HG02884 (cell line): ENCODE results near the gene LST1.
"Not testable (repeated sequence)": the region's sequence is repeated elsewhere in the genome, so short reads cannot be mapped to it uniquely, and the experiment has no call there.

Source experiments
- ATAC-seq: cut with Tn5 transposase; IDR thresholded peaks from one replicate; pipeline ENCODE4 v1.9.1; 2021; ENCODE audit warnings: mild to moderate bottlenecking, moderate library complexity; ENCODE audit not compliant: unreplicated experiment

The LST1 gene

DNA sequence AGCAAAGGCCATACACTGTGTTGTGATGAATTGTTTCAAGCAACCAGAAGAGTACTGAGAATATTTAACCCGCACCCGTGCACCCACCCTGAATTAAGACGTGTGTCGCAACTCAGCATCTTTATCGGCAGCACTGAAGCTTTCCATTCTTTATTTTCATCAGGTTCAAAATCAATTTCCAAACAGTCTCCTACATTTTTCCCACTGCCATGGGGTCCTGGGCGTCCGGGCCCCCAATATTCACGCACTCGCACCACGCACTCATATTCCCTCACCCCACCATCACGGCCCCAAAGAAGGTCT, 5.7 kb upstream of the LST1 start:
- no peak for ATAC-seq

DNA sequence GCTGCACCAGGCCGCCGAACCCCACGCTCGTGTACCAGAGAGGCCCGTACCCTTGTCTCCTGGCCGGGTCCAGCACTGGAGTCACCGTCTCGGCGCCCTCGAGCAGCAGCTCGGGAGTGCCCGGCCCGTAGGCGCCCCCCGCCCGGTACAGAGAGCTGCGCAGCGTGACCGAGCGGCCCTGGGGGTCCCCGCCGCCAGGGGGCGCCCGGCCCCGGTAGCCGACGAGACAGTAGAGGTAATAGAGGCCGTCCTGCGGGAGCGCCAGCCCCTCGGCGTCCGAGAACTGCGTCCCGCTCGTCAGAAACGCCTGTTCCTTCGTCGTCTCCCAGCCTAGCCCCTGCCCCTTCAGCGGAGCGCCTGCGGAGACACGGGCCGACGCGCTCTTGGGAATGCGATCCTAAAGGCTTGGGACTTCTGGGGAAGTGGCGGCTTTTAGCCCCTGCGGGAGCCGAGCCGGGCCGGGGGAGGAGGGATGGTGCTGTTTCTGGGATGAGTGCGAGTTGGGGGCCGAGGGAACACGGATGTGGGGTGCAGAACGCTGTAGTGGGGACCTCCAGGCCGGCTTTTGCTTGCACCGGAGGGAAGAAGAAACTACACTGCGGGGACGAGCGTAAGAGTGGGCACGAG, 5.2 kb upstream of the LST1 start:
- no peak for ATAC-seq

DNA sequence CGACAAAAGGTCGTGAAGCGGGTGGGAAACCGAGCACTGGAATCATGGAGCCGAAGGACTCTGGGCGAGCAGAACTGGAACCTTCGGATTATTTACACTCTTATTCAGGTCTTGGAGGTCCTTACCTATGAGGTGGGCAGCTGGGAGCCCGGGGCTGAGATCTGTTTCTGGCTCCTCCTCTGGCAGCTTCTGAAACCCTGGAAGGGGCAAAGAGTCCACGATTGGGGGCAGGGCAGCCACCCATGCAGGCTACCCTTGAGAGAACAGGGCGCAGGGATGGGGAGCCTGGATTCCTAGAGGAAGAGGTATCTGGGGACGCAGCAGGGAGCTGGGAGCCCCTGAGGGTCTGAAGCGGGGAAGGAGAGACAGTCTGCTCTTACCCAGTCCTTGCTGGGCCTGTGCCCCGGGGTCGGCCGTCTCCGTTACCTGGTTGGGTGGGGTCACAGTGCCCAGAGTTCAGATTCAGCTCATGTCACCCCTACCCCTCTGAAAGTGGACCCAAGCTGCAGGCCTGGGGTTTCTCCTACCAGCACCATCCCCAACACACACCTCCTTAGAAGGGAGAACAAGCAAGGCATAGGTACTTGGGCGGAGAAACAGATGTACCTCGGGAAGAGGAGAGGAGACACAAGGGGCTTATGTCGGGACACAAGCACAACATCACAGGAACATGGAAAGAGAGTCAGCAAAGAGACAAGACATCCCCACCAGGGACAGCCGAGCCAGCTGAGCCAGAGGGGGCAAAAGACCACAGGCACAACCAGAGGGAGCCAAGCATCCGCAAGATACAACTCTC, 4.4 kb upstream of the LST1 start:
- no peak for ATAC-seq

DNA sequence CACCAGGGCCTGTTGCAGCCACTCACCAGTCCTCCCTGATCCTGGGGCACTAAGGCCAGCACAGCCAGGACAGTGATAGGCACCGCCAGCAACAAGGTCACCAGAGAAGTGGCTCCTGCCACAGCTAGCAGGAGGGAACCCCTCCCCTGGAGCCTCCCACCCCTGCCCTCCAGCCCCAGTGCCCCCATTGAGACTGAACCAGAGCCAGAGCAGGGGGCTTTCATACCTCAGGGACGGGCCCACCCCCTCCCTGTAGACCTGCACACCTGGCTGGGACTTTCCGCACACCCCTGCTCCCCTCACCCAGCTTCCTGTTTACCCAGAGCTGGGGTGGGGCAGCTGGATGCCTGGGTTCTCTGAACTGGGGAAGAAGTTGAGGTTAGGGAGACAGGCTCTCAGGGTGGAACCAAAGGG, 3.8 kb upstream of the LST1 start, which contains the start of gene LTB:
Gene LTB, minus strand, starts transcription at position 195 of the 414 bp plus-strand sequence. Its CDS starts 7 bp downstream, at position 188.
- no peak for ATAC-seq

DNA sequence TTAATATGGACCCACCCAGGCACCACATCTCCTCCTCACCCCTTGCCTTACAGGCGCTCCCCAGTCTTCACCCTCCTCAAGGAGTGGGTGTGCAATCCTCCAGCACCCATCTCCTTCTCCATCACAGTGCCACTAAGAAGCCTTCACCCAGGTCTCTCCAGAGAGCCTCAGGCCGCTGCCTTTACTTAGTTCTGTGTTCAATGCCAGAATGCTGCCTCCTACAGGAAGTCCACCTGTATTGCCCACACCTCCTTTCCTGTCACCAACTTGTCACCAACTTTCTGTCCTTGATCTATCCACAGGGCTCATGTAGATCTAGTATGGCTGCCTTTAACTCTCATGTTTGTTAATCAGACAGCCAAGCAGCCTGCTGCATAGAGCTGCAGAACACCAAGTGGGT, 586 bp upstream of the LST1 start:
- no peak for ATAC-seq

DNA sequence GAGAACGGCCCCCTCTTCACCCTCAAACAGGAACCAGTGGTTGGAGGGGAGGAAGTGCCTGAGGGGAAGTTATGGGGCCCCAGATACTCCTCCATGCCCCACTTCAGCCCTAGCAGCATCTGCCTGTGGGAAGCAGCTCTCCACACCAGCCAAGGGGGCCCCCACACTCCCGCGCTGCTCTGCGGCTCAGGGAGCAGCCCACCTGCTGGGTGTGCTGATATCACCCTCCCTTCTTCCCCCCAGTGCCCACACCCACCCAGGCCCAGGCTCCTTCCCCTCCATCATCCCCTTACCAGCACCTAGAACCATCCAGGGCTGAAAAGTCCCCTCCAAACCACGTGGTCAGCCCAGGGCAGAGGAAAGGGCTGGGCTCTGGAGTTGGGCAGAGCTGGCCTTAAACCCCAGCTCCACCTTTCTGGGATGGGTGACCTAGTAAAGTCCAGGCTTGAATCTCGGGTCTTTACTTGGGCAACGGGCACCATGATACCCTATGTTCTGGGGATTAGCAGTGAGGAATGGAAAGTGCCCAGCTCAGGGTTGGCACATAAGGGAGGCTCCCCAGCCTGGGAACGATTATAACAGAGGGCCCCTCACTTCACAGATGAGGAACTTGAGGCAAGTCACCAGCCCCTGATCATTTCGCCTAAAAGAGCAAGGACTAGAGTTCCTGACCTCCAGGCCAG, 663 bp downstream of the LST1 start:
- ATAC-seq = no peak

DNA sequence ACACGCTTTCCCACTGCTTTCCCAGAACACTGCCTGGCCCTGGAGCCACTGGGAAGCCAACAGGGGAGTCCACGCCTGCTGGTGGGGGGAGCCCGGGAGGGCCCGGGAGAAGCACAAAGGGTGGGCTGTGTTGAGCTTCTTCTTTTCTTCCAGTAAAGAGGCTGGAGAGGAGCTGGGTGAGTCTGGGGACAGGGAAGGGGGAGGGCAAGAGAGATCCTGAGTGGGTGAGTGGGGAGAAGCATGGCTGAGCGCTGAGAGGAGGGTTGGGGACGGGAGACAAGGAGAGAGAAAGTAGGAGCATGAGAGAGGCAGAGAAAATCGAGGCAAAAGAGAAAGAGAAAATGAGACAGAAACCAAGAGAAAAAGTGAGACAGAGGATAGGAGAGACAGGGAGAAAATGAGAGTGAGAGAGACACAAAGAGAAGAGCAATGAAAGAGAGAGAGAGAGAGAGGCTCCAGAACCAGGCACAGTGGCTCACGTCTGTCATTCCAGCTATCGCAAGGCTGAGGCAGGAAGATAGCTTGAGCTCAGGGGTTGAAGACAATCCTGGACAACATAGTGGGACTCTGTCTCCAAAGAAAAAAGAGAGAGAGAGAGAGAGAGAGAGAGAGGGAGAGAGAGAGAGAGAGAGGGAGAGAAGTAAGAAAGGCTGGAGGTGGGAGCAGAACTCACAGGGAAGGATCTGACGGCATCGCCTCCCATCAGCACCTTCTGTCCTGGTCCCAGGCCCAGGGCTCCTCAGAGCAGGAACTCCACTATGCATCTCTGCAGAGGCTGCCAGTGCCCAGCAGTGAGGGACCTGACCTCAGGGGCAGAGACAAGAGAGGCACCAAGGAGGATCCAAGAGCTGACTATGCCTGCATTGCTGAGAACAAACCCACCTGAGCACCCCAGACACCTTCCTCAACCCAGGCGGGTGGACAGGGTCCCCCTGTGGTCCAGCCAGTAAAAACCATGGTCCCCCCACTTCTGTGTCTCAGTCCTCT, 2.0 kb downstream of the LST1 start:
- ATAC-seq = no peak

DNA sequence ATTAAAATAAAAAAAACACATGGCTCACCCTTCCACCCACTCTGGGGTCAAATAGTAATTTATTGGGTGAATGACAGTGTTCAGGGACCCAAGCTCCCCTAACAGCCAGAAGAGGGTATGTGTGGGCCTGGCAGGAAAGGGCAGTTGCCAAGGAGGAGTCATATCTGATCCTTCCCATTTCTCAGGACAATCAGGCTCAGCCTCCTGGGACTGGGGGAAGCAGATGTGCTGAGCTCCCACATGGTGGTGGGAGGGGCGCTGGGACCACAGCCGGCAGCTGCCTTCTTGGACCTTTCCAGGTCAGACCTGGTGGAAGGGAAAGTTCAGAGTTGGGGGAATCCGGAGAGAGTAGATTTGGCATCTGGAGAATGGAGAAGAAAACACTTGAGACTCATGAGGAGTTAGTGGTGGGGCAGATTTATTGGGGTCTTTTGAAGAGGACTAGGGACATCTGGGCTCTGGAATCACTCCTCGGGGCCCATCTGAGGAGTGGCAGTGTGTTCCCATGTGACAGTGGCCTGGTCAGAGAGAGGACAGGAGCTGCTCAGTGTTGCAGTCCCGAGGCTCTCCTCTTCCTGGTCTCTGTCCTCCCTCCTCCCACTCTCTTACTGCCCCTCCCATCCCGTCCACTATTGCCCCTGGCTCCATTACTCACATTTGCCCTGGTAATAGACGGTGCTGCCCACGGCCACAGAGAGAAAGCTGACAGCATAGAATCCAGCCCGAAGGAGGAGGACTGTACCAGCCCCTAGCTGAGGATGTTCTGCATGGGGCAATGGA, 3.0 kb downstream of the LST1 start:
- ATAC-seq = no peak

DNA sequence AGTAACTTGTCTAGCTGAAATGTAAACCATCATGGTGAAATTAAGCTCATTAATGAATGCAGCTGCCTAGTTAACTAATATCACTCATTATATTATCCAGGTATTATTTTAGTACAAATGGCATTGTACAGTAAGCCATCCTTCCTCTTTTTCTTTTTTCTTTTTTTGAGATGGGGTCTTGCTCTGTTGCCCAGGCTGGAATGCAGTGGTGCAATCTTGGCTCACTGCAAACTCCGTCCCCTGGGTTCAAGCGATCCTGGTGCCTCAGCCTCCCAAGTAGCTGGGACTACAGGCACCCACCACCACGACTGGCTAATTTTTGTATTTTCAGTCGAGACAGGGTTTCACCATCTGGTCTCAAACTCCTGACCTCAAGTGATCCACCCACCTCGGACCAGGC, 4.6 kb downstream of the LST1 start:
- not testable (repeated sequence) for ATAC-seq

DNA sequence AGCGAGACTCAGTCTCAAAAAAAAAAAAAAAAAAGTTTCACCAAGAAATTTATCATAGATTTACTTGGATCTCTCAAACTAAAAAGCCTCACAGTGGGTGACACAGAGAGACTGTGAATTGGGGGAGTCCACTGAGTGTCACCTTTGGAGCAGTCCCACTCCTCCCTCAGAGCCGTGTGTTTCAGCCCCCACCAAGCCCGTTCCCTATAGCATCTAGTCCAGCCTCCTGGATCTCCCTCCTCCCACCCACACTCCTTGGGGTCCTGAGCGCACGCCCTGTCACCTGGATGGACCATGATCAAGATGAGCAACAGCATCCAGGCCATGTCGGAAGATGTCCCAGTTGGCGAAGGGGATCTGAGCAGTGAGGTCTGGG, 6.3 kb downstream of the LST1 start:
- ATAC-seq = no peak

DNA sequence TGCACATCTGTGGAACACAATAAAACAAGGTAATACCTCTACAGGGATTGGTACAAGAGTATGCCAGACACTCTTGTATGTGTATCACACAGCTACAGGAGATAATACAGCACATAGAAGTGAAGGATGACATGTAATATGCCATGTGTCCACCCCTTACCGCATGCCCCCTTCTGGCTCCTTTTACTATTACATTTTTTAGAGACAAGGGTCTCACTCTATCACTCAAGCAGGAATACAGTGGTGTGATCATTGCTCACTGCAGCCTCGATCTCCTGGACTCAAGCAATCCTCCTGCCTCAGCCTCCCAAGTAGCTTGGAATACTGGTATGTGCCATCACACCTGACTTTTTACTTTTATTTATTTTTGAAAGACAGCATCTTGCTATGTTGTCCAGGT, 10.9 kb downstream of the LST1 start:
- no peak for ATAC-seq

DNA sequence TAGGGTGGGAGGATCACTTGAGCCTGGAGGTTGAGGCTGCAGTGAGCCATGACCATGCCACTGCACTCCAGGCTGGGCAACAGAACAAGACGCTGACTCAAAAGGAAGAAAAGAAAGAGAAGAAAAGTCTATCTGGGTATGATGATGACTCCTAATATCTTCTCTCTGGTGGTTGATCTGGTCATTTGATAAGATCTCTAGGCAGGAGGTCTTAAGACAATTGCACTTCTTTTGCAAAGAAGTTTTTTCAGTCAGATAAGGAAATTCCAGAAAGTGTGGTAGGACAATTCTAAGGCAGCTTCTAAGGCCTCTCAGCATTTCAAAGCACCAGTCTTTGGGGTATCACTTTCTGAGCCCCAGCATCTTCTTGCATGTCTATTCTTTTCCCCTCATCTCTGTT, 21.2 kb downstream of the LST1 start:
- ATAC-seq = no peak

DNA sequence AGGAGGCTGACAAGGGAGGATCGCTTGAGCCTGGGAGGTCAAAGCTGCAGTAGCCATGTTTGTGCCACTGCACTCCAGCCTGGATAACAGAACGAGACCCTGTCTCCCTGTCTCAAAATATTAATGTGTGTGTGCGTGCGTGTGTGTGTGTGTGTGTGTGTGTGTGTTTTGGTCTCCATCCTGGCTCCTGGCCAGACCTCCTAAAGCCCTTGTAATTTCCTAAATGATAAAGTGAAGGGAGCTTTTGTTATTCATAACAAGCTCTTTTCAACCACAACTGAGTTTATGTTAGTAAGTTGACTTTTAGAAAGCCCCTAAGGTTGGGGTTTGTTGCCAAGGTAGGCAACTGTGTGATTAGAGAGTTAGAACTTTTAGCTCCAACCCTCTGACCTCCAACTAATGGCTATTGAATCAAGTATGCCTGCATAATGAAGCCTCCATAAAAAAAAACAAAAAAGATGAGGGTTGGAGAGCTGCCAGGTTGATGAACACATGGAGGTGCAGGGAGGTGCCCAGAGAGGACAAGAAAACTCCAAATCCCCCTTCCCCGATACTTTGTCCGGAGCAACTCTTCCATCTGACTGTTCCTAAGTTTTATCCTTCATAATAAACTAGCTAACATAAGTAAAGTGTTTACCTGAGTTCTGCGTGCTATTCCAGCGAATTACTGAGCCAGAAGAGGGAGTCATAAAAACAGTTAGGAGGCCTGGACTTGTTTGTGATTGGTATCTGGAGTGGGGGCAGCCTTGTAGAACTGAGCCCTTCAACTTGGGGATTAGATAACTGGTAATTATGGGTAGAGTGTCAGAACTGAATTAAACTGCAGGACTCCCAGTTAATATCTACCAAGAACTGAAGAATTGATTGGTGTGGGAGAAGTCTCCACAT, 23.7 kb downstream of the LST1 start:
- ATAC-seq = no peak

DNA sequence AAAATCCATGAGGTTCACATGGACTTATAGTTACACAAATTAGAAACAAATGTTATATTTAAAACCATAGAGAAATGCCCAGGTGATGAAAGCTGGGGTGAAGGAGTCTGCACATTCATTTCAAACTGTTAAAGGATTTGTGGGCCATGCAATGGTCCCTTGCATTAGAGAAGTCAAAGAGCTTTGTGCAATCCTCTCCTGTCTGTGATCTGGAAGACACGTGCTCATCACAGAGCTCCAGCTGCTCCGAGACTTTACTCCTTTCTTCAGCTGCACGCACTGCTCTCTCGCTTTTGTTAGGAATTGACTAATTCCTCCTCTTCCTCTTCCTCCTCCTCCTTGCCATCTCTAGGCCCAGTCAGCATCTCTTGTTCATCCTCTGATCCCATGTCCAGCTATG, 24.9 kb downstream of the LST1 start:
- ATAC-seq = no peak

DNA sequence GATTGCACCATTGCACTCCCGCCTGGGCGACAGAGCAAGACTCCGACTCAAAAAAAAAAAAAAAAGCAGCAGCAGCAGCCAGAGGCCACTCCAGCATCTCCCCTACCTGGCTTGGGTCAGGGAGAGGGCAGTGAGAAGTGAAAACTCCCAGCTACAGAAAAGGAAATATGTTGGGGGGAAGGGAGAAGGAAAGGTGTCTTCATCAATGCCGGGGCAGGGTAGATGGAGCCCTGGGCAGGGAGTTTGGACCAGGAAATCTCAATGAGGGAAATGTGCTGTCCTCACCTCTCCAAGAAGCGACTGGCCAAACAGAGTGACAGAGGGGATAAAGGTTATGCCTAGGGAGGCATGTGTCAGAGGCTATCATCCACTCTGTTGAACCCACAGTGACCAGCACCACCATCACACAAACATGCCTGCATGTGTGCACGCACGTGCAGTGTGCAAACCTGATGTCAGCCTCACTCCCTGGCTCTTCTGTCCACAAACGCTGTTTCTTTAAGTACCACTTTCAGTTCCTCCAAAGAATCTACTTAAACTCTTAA, 28.1 kb downstream of the LST1 start:
- ATAC-seq = no peak

DNA sequence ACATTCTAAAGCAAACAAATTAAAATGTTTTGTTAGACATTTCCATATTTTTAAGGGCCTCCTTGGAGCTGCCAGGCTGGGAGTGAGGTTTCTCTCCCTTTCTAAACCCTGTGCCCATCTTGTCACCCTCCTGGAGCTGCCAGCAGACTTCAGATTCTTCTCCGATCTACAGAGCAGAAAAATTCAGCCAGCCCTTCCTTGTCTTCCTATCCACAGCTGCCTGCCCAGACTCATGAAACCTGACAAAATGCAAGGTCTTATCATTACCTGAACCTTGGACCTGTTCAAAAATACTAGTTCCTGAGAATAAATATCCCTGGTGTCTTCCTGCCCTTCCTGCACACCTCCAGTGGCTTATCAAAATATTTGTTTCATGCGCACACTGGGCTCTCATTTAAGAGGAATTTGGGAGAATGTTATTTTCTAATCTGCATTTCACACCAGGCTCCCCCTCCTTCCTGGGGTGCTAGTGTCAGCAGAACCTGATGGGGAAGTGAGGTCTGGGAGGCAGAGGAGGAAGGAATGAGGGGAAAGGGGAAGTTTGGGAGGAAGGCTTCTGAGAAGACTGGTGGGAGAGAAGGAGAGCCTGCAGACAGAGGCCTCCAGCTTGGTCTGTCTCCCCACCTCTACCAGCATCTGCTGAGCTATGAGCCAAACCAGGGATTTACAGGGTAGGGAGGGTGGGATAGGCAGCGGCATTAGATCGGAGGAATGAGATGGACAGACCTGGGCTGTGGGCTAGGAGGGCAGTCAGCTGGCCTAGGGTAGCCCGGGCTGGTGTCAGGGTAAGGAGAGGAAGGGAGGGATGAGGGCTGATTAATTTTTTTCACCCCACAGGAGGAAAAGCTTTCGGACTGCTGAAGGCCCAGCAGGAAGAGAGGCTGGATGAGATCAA, 28.9 kb downstream of the LST1 start, which contains the start of gene AIF1:
Gene AIF1, plus strand, starts transcription at position 551 of the 895 bp plus-strand sequence. Its CDS starts 96 bp downstream, at position 647.
- no peak for ATAC-seq

DNA sequence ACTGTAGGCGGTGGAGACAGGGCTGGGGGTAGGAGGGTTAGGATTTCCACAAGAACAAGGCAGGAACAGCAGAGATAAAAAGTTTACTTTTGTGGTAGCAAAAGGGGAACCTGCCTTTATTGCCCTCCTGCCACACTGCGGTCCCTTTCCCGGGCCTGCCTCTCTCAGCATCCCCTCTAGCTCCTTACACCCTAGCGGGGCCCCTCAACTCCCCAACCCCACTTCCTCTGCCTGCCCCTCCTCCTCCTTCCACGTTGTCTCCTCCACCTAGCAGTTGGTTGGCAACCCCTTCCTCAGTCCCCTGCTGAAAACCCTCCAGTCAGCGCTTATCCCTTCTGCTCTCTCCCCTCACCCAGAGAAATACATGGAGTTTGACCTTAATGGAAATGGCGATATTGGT, 29.7 kb downstream of the LST1 start:
- ATAC-seq = no peak

DNA sequence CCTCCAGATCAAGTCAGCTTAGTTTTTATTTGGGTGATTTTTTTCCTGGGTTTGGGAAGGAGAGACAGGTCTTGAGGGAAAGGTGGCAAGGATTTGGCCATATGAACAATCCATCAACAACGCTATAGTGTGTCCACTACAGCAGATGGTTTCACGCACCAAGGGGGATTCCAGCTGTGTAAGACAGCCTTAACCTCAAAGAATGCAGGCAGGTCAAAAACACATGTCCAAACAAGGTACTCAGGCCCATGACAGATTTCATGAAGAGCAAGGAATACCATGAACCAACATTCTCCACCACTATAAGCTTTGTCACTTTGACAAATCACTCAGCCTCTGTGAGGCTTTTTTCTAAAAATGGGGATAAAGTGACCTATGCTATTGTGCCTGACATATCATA, 30.9 kb downstream of the LST1 start:
- no peak for ATAC-seq
